Skeletal muscle satellite cell (primary cell): ENCODE data around the gene ETDB.

Source experiments
- H3K27me3 ChIP-seq: 2 replicates; pipeline ENCODE4 v1.7.0; 2013; ENCODE audit warnings: low read length; ENCODE audit not compliant: control insufficient read depth, insufficient read depth
- H3K36me3 ChIP-seq: 2 replicates; pipeline ENCODE4 v1.7.0; 2013; ENCODE audit warnings: mild to moderate bottlenecking, control low read depth, low read length; ENCODE audit not compliant: insufficient read depth
- H3K4me1 ChIP-seq: 2 replicates; pipeline ENCODE4 v1.7.0; 2013; ENCODE audit warnings: low read length; ENCODE audit not compliant: control insufficient read depth, insufficient read depth
- H3K4me2 ChIP-seq: 2 replicates; pipeline ENCODE4 v1.7.0; 2013; ENCODE audit warnings: mild to moderate bottlenecking, low read length
- H3K4me3 ChIP-seq: 2 replicates; pipeline ENCODE4 v1.7.0; 2013; ENCODE audit warnings: low read length
- H3K9ac ChIP-seq: 2 replicates; pipeline ENCODE4 v1.7.0; 2013; ENCODE audit warnings: mild to moderate bottlenecking, low read depth, low read length, moderate library complexity
- H3K9me3 ChIP-seq: replicated peaks from 2 replicates; pipeline ENCODE4 v1.7.0; 2013; ENCODE audit warnings: mild to moderate bottlenecking, control low read depth, low read length

Gene ETDB

GRCh38 chrX:135095715-135096114, 24.6 kb downstream of the ETDB start:
- Histone ChIP-seq H3K36me3 (no peaks in the 10 kb centered on the region), H3K9me3 (no peaks in the 10 kb centered on the region), H3K9ac (no peak overlapping the region), H3K4me3 (no peak overlapping the region), H3K4me1 (no peaks in the 10 kb centered on the region), H3K4me2 (no peak overlapping the region), H3K27me3 (peaks cover 20% of the 10 kb centered on the region)

- peaks cover 12% of the 10 kb centered on the region for H3K27me3 ChIP-seq
- no peak overlapping the region for H3K9ac ChIP-seq
- no peaks in the 10 kb centered on the region for H3K36me3 ChIP-seq
- H3K4me3 ChIP-seq = no peak overlapping the region
- H3K4me1 ChIP-seq = no peaks in the 10 kb centered on the region
- H3K4me2 ChIP-seq = no peak overlapping the region
- H3K9me3 ChIP-seq = no peaks in the 10 kb centered on the region
Observed at GRCh38 chrX:135094726-135095125, 25.6 kb downstream of the ETDB start.

GRCh38 chrX:135089126-135089525, 31.2 kb downstream of the ETDB start:
- Histone ChIP-seq H3K36me3 (no peaks in the 10 kb centered on the region), H3K9me3 (no peaks in the 10 kb centered on the region), H3K9ac (no peak overlapping the region), H3K4me1 (no peaks in the 10 kb centered on the region), H3K27me3 (peaks cover 5% of the 10 kb centered on the region), H3K4me3 (no peak overlapping the region), H3K4me2 (no peak overlapping the region)

DNA sequence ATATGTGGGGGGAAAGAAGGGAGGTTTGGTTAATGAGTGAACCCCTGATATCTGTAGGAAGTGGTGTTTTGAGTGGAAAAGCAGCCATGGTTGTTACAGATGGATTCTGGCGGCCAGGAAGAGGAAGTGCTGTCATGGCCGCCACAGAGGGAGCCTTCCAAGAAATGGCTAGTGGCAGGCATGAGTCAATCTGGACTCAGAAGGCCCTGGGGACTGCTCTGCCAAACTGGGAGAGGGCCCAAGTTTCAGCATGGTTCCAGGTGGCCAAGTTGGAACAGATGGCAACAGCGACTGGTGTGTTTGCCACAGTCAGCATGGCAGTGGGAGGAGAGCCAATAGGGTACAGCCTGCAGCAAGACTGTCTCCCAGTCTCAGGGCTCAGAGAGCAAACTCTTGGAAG, 32.5 kb downstream of the ETDB start:
- peaks cover 3% of the 10 kb centered on the region for H3K27me3 ChIP-seq
- no peak overlapping the region for H3K4me2 ChIP-seq
- H3K4me3 ChIP-seq = no peak overlapping the region
- no peaks in the 10 kb centered on the region for H3K9me3 ChIP-seq
- H3K4me1 ChIP-seq = no peaks in the 10 kb centered on the region
- H3K36me3 ChIP-seq = no peaks in the 10 kb centered on the region
- no peak overlapping the region for H3K9ac ChIP-seq

GRCh38 chrX:135086197-135086854, 34.0 kb downstream of the ETDB start:
- no peaks in the 10 kb centered on the region for H3K9me3 ChIP-seq
- H3K27me3 ChIP-seq = peaks cover 3% of the 10 kb centered on the region
- H3K4me2 ChIP-seq = no peak overlapping the region
- no peak overlapping the region for H3K9ac ChIP-seq
- no peaks in the 10 kb centered on the region for H3K4me1 ChIP-seq
- H3K36me3 ChIP-seq = no peaks in the 10 kb centered on the region
- no peak overlapping the region for H3K4me3 ChIP-seq

DNA sequence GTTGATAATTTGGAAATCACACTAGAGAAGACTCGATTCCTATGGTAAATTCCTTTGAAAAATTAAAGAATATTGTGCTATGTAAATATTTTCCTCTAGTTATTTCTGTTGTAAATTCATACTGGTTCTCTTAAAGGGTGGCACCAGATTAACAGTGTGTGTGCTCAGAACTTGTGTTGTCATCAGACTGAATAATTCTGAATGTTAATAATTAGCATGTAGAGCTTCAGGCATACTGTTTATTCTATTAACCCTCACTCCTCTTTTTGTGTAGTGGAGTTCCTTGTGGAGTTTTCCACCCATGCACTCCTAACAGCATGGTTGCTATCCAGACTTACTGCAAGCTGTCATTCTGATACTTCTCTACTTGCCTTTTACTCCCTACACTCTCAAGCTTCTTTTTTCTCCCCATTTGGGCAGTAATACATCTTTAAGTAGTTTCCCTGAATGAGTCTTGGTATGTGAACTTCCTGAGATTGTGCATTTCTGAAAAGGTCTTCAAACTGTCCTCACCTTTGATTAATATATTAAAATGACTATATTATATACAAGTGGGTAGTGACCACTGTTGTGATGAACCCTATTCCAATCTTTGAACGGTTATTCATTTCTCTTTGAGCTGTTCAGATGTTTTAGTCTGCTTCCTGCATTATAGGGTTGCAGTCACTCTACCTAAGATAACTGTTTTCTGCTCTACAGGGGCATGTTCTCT, 38.5 kb downstream of the ETDB start:
- no peaks in the 10 kb centered on the region for H3K4me1 ChIP-seq
- no peak overlapping the region for H3K9ac ChIP-seq
- no peaks in the 10 kb centered on the region for H3K9me3 ChIP-seq
- H3K4me2 ChIP-seq = no peak overlapping the region
- peaks cover 19% of the 10 kb centered on the region for H3K27me3 ChIP-seq
- H3K36me3 ChIP-seq = no peaks in the 10 kb centered on the region
- H3K4me3 ChIP-seq = no peak overlapping the region
